K562 (cell line): Measurements from ENCODE around the gene SORCS1. TPM values are rescaled to one million over a fixed set of nuclear protein-coding genes. Genes with fewer than 3 reads are reported as not detected.

Experiments
- ATAC-seq: fragments of 200-7000 bp; cut with Tn5 transposase; 3 replicates; pipeline ENCODE4 v1.9.1; 2020; ENCODE audit warnings: moderate library complexity
- BruUV-seq: library from RNA; stranded (reverse); fragments of 400-500 nt; replicated peaks from 2 replicates; lab custom pipeline; 2021; lab: Mats Ljungman, UMichigan
- CTCF ChIA-PET: fragments of 300-600 bp; formaldehyde crosslinking; extraction: SDS; loops from one replicate; lab custom pipeline; 2021; ENCODE audit warnings: low intra/inter-chr PET ratio; lab: Yijun Ruan, JAX
- POLR2A ChIA-PET: fragments of 300-600, 350-650 bp; sonication (Branson Sonifier 250); formaldehyde crosslinking; extraction: SDS; loops from one replicate; lab custom pipeline; 2021; ENCODE audit warnings: antibody characterized with exemption, inconsistent platforms; lab: Yijun Ruan, JAX
- DNase-seq, 4 experiments: peaks; one replicate each; pipeline versions ENCODE4 v3.0.0 to v3.0.0-alpha.2; 2011 to 2018; ENCODE audit warnings: low spot score in 3 of 4, mixed read lengths in 3 of 4; ENCODE audit errors: extremely low read depth in 1 of 4
- FAIRE-seq: peaks from 2 replicates; lab custom pipeline; 2011; peaks lifted over from hg19 to GRCh38; lab: Jason Lieb, UNC
- H2AFZ ChIP-seq: 2 replicates; pipeline ENCODE4 v1.6.0; 2011; ENCODE audit warnings: low read depth, low read length, control low read depth, inconsistent platforms
- H3K27ac ChIP-seq: fragments of 200-600 bp; 3 replicates; pipeline ENCODE4 v1.8.0; 2011; ENCODE audit warnings: low read depth, mild to moderate bottlenecking, control low read depth, inconsistent platforms, low read length, moderate library complexity, mixed read lengths; ENCODE audit errors: extremely low read depth
- H3K27me3 ChIP-seq, 2 experiments: fragments of 300-600 bp in 1 of 2; 2 replicates in 1 of 2; 3 replicates in 1 of 2; pipeline versions ENCODE4 v1.6.0 to v1.8.0; 2011; ENCODE audit warnings: inconsistent platforms in 2 of 2, low read length in 2 of 2, mild to moderate bottlenecking in 1 of 2, mixed read lengths in 1 of 2, moderate library complexity in 1 of 2; ENCODE audit not compliant: control insufficient read depth in 2 of 2, insufficient read depth in 2 of 2
- H3K36me3 ChIP-seq: fragments of 300-600 bp; 3 replicates; pipeline ENCODE4 v1.8.0; 2011; ENCODE audit warnings: mild to moderate bottlenecking, low read length, inconsistent platforms; ENCODE audit not compliant: control insufficient read depth, insufficient read depth
- H3K4me1 ChIP-seq, 2 experiments: fragments of 200-600 bp in 1 of 2; replicated peaks in 1 of 2; 2 replicates in 1 of 2; 3 replicates in 1 of 2; pipeline versions ENCODE4 v1.5.1 to v1.8.0; 2011; ENCODE audit warnings: inconsistent platforms in 2 of 2, low read length in 2 of 2, mild to moderate bottlenecking in 1 of 2, mixed read lengths in 1 of 2, moderate library complexity in 1 of 2; ENCODE audit not compliant: control insufficient read depth in 2 of 2, insufficient read depth in 2 of 2
- H3K4me2 ChIP-seq: 2 replicates; pipeline ENCODE4 v1.6.1; 2011; ENCODE audit warnings: low read length, control low read depth, inconsistent platforms, mixed read lengths; ENCODE audit not compliant: insufficient read depth
- H3K4me3 ChIP-seq: fragments of 200-600 bp; sonication (generic), shearing (Covaris generic); 2 replicates; pipeline ENCODE4 v1.5.1; 2016; ENCODE audit warnings: control low read depth, inconsistent platforms
- H3K79me2 ChIP-seq: fragments of 200-600 bp; 3 replicates; pipeline ENCODE4 v1.8.0; 2011; ENCODE audit warnings: low read length, inconsistent platforms; ENCODE audit not compliant: control insufficient read depth, insufficient read depth
- H3K9ac ChIP-seq, 2 experiments: 2 replicates each; pipeline versions ENCODE4 v1.6.0 to v1.6.1; 2011; ENCODE audit warnings: low read depth in 2 of 2, low read length in 2 of 2, control low read depth in 1 of 2, inconsistent platforms in 1 of 2, mild to moderate bottlenecking in 1 of 2, mixed read lengths in 1 of 2; ENCODE audit not compliant: insufficient read depth in 1 of 2
- H3K9me1 ChIP-seq: one replicate; pipeline ENCODE4 v1.6.0; 2011; ENCODE audit warnings: inconsistent platforms, mild to moderate bottlenecking, low read length, moderate library complexity; ENCODE audit not compliant: control insufficient read depth, insufficient read depth
- H3K9me3 ChIP-seq: replicated peaks from 2 replicates; pipeline ENCODE4 v1.5.1; 2011; ENCODE audit warnings: low read depth, low read length, inconsistent platforms; ENCODE audit not compliant: control insufficient read depth, insufficient read depth
- H4K20me1 ChIP-seq: replicated peaks from 2 replicates; pipeline ENCODE4 v1.6.1; 2011; ENCODE audit warnings: low read length, inconsistent platforms, mixed read lengths; ENCODE audit not compliant: control insufficient read depth, insufficient read depth
- CC2D1A ChIP-seq: fragments of 450-650 bp; IDR thresholded peaks from 2 replicates; pipeline ENCODE4 v1.6.1; 2017; ENCODE audit warnings: mild to moderate bottlenecking
- EWSR1 ChIP-seq: fragments of 450-650 bp; IDR thresholded peaks from 2 replicates; pipeline ENCODE4 v1.6.1; 2018; ENCODE audit warnings: borderline replicate concordance, mild to moderate bottlenecking, low read depth, moderate library complexity; ENCODE audit not compliant: partially characterized antibody
- MCM7 ChIP-seq, 2 experiments: fragments of 450-650 bp; IDR thresholded peaks; 2 replicates each; pipeline ENCODE4 v1.6.1; 2016 to 2018
- POLR3A ChIP-seq: IDR thresholded peaks from 2 replicates; pipeline ENCODE4 v1.6.1; 2011; ENCODE audit warnings: borderline replicate concordance, mild to moderate bottlenecking, moderate library complexity; ENCODE audit not compliant: insufficient read length, insufficient read depth; ENCODE audit errors: extremely low read depth
- RBM17 ChIP-seq: fragments of 200-400 bp; formaldehyde crosslinking; IDR thresholded peaks from 2 replicates; pipeline ENCODE4 v1.6.1; 2017; ENCODE audit warnings: low read depth, mild to moderate bottlenecking, low read length, borderline replicate concordance
- TCF7 ChIP-seq: sonication (generic); IDR thresholded peaks from 2 replicates; pipeline ENCODE4 v1.6.1; 2016; ENCODE audit warnings: antibody characterized with exemption, borderline replicate concordance
- TEAD2 ChIP-seq: fragments of 450-650 bp; IDR thresholded peaks from 2 replicates; pipeline ENCODE4 v1.6.1; 2016; ENCODE audit warnings: missing genetic modification characterization, control low read depth, missing compliant biosample characterization
- YY1 ChIP-seq, 3 experiments: IDR thresholded peaks; 2 replicates each; pipeline ENCODE4 v1.6.1; 2011; ENCODE audit warnings: low read length in 2 of 3, mild to moderate bottlenecking in 2 of 3, moderate library complexity in 2 of 3, borderline replicate concordance in 1 of 3, control low read depth in 1 of 3, low read depth in 1 of 3; ENCODE audit not compliant: insufficient read depth in 3 of 3, insufficient replicate concordance in 2 of 3, control insufficient read depth in 1 of 3, insufficient read length in 1 of 3; ENCODE audit errors: extremely low read depth in 1 of 3
- ZNF766 ChIP-seq: fragments of 200-800 bp; sonication (Bioruptor generic); conservative IDR thresholded peaks from 2 replicates; pipeline ENCODE4 v1.6.1; 2016; ENCODE audit warnings: missing genetic modification characterization, missing compliant biosample characterization
- WGBS: fragments of 100-300 bp; shearing (Covaris generic); methylation state at CpG from one replicate; pipeline ENCODE4 v1.1.6; 2016; ENCODE audit warnings: low coverage, mixed read lengths; ENCODE audit not compliant: insufficient coverage; ENCODE audit errors: missing lambda C conversion rate; 5-methylcytosine and 5-hydroxymethylcytosine counted together
- in situ Hi-C: fragments of 300-500 bp; cut with MboI; formaldehyde crosslinking; loops from 4 replicates; pipeline ENCODE4 v1.15.0; 2018; ENCODE audit warnings: inconsistent platforms, mixed read lengths
- intact Hi-C: fragments of 100-400 bp; cut with micrococcal nuclease; formaldehyde crosslinking; loops from 2 replicates; pipeline ENCODE4 v1.14.2; 2022
- polyA plus RNA-seq, 8 experiments: library from polyadenylated mRNA; depleted of rRNA in 4 of 8; stranded (reverse) in 5 of 8; unstranded in 3 of 8; fragments of >200 nt; fragmentation: Nextera tagmentation in 2 of 8; fragmentation: Illumina TruSeq in 1 of 8; extraction: Ambion mirVana in 2 of 8; extraction: Trizol in 1 of 8; gene quantifications; 2 replicates each; pipeline versions ENCODE4 v1.2.1 to v1.2.3, GENCODE V29; 2011 to 2014; ENCODE audit warnings: inconsistent platforms in 1 of 8, missing spikeins in 1 of 8
- total RNA-seq, 7 experiments: library from RNA; depleted of rRNA in 6 of 7; stranded (reverse); fragments of >200 nt in 6 of 7; fragmentation: Illumina TruSeq in 2 of 7; extraction: Trizol in 2 of 7; gene quantifications; 2 replicates each; pipeline versions ENCODE4 v1.2.1 to v1.2.3, GENCODE V29; 2011 to 2021; ENCODE audit warnings: low replicate concordance in 1 of 7

Gene SORCS1
- total and polyA plus RNA-seq, 9 of the 15 experiments (the other 6 are each of a cell fraction or from before 2014, with no cell fraction given): 1.5 to 3.9 (median 2.7) TPM

- Histone ChIP-seq H3K79me2 (no peaks in the 10 kb centered on the region), H3K36me3 (no peaks in the 10 kb centered on the region), H3K9ac (no peak overlapping the region), H3K4me3 (no peak overlapping the region), H3K4me2 (no peak overlapping the region), H4K20me1 (no peaks in the 10 kb centered on the region), H2AFZ (no peak overlapping the region), H3K27ac (no peak overlapping the region), H3K9me3 (no peaks in the 10 kb centered on the region), H3K4me1 (no peaks in the 10 kb centered on the region), H3K9me1 (no peaks in the 10 kb centered on the region), H3K27me3 (no peaks in the 10 kb centered on the region)
- no peak for FAIRE-seq
- ChIA-PET POLR2A (no interaction called here), CTCF (no interaction called here)
- intact Hi-C loops: no loop called here
- in situ Hi-C loops: no loop called here
- 0% methylated on average over 1 of the region's 1 CpG for WGBS
- ATAC-seq: no peak
- no peak for DNase-seq
- TF ChIP-seq MCM7 (IDR thresholded peaks at IDR 0.05) (no peak), TCF7 (no peak), CC2D1A (no peak), YY1 (IDR thresholded peaks at IDR 0.05; ENCODE audit: borderline replicate concordance in 1 of 3, control insufficient read depth in 1 of 3, extremely low read depth in 1 of 3, insufficient read depth in 3 of 3, insufficient read length in 1 of 3, insufficient replicate concordance in 2 of 3, low read depth in 1 of 3, low read length in 2 of 3) (no peak)
- no TSS peak for BruUV-seq
These were observed 260.3 kb downstream of the SORCS1 start for GRCh38 chr10:106904209-106904608.

GRCh38 chr10:106903180-106903579, 261.3 kb downstream of the SORCS1 start:
- H3K4me3 ChIP-seq: no peak overlapping the region
- intact Hi-C loops (no loop called here), in situ Hi-C loops (no loop called here)
- no peak overlapping the region for H2AFZ ChIP-seq
- H3K36me3 ChIP-seq: no peaks in the 10 kb centered on the region
- H4K20me1 ChIP-seq: no peaks in the 10 kb centered on the region
- POLR2A ChIA-PET: no interaction called here
- H3K9ac ChIP-seq: no peak overlapping the region
- TF ChIP-seq ZNF766 (CRISPR knock-in tag) (0 out of 2 replicates have a peak, but pooled peaks have one; percentile 37), TEAD2 (no peak), POLR3A (no peak), EWSR1 (no peak), RBM17 (no peak)
- TF ChIP-seq, all 486 proteins: peak for 1
- FAIRE-seq (no peak), DNase-seq (no peak), ATAC-seq (no peak)
- no peaks in the 10 kb centered on the region for H3K27me3 ChIP-seq
- H3K9me1 ChIP-seq: no peaks in the 10 kb centered on the region
- no peak overlapping the region for H3K27ac ChIP-seq
- no peaks in the 10 kb centered on the region for H3K9me3 ChIP-seq
- no TSS peak for BruUV-seq
- peaks cover 0 to 7% of the 10 kb centered on the region in 2 experiments; a peak in 1 of 5 replicates for H3K4me1 ChIP-seq
- WGBS: 9% methylated on average over 2 of the region's 2 CpGs
- H3K4me2 ChIP-seq: no peak overlapping the region
- CTCF ChIA-PET: no interaction called here
- no peaks in the 10 kb centered on the region for H3K79me2 ChIP-seq
